Breast epithelium (tissue), 4 donors: ENCODE measurements around the gene COX15. TPM values are rescaled to one million over a fixed set of nuclear protein-coding genes. Genes with fewer than 3 reads are reported as not detected.
"Not testable (repeated sequence)": the region's sequence is repeated elsewhere in the genome, so short reads cannot be mapped to it uniquely, and the experiment has no call there.

Experiments used
- DNase-seq, 2 donors: peaks; one replicate each; pipeline ENCODE4 v3.0.0-alpha.2; 2019; ENCODE audit warnings: low spot score in 2 of 2
- H3K27ac ChIP-seq, 2 donors: fragments of 200-600 bp; sonication (generic) in 1 of 2; one replicate each; pipeline ENCODE4 v1.5.1; 2016 to 2019; ENCODE audit warnings: mild to moderate bottlenecking in 1 of 2
- H3K27me3 ChIP-seq, 2 donors: fragments of 200-600 bp; sonication (generic) in 1 of 2; one replicate each; pipeline versions ENCODE4 v1.5.1 to v1.6.0; 2017 to 2019; ENCODE audit warnings: control low read depth in 1 of 2, mild to moderate bottlenecking in 1 of 2
- H3K36me3 ChIP-seq: fragments of 200-600 bp; one replicate; pipeline ENCODE4 v1.5.1; 2019
- H3K4me1 ChIP-seq, 2 donors: fragments of 200-600 bp; sonication (generic); one replicate each; pipeline ENCODE4 v1.5.1; 2016 to 2019; ENCODE audit warnings: control low read depth in 1 of 2
- H3K4me3 ChIP-seq, 3 donors: fragments of 200-600 bp; sonication (generic); 1 replicate in 2 of 3; 2 replicates in 1 of 3; pipeline ENCODE4 v1.5.1; 2016 to 2019; ENCODE audit warnings: mild to moderate bottlenecking in 3 of 3, moderate library complexity in 2 of 3
- H3K9me3 ChIP-seq, 2 donors: fragments of 200-600 bp; sonication (generic) in 1 of 2; one replicate each; pipeline ENCODE4 v1.5.1; 2016 to 2019; ENCODE audit warnings: control low read depth in 1 of 2
- POLR2A ChIP-seq: fragments of 450-650 bp; IDR thresholded peaks from one replicate; pipeline ENCODE4 v1.6.1; 2016; ENCODE audit warnings: antibody characterized with exemption, mild to moderate bottlenecking, moderate library complexity
- POLR2AphosphoS5 ChIP-seq, 3 donors: sonication (generic); formaldehyde crosslinking; IDR thresholded peaks; one replicate each; pipeline ENCODE4 v1.6.1; 2017; ENCODE audit warnings: antibody characterized with exemption in 3 of 3
- intact Hi-C: fragments of 100-400 bp; cut with DNase I; formaldehyde crosslinking; loops from one replicate; pipeline ENCODE4 v1.15.1; 2023; ENCODE audit warnings: low total_unique reads
- total RNA-seq, 3 donors: library from RNA; depleted of rRNA; stranded (reverse); fragments of >200 nt; gene quantifications; one replicate each; pipeline ENCODE4 v1.1.0, GENCODE V29; 2016
- TF ChIP-seq, protein P1 (sequence below), 3 donors: fragments of 450-650 bp; IDR thresholded peaks; one replicate each; pipeline ENCODE4 v1.5.1; 2016 to 2017; ENCODE audit warnings: antibody characterized with exemption in 3 of 3, mild to moderate bottlenecking in 3 of 3, moderate library complexity in 3 of 3

The COX15 gene
- total RNA-seq, 3 donors from 2014 or later = 28.2 to 38.3 (median 32.2) TPM

DNA sequence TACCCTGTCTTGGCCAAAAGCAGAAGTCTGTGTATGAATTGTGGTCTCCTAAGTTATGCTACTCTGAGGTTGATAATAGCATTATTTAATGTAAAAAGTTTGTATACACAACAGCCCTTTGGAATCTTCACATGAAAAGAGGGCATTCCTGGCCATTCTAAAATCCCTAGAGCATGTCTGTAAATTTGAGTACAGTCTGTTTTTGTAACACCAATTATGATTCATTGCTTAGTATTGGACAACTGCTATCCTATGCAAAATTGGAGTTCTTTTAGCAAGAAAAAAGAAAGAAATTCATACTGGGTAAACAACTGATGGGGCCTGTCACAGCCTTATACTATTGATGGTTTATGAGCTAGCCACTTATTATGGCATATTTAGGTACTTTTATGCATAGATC lies 10.3 kb upstream of the COX15 start:
- no peak for DNase-seq
- Histone ChIP-seq H3K27ac (no peak overlapping the region), H3K9me3 (peaks cover 0 to 18% of the 10 kb centered on the region in 2 donors), H3K36me3 (peaks cover 36% of the 10 kb centered on the region), H3K27me3 (no peaks in the 10 kb centered on the region), H3K4me3 (no peak overlapping the region), H3K4me1 (no peaks in the 10 kb centered on the region)
- intact Hi-C loops = no loop called here
- TF ChIP-seq POLR2AphosphoS5 (IDR thresholded peaks at IDR 0.05) (no peak), POLR2A (no peak)
- TF ChIP-seq, protein P1, sequence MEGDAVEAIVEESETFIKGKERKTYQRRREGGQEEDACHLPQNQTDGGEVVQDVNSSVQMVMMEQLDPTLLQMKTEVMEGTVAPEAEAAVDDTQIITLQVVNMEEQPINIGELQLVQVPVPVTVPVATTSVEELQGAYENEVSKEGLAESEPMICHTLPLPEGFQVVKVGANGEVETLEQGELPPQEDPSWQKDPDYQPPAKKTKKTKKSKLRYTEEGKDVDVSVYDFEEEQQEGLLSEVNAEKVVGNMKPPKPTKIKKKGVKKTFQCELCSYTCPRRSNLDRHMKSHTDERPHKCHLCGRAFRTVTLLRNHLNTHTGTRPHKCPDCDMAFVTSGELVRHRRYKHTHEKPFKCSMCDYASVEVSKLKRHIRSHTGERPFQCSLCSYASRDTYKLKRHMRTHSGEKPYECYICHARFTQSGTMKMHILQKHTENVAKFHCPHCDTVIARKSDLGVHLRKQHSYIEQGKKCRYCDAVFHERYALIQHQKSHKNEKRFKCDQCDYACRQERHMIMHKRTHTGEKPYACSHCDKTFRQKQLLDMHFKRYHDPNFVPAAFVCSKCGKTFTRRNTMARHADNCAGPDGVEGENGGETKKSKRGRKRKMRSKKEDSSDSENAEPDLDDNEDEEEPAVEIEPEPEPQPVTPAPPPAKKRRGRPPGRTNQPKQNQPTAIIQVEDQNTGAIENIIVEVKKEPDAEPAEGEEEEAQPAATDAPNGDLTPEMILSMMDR (IDR thresholded peaks at IDR 0.05) = no peak

DNA sequence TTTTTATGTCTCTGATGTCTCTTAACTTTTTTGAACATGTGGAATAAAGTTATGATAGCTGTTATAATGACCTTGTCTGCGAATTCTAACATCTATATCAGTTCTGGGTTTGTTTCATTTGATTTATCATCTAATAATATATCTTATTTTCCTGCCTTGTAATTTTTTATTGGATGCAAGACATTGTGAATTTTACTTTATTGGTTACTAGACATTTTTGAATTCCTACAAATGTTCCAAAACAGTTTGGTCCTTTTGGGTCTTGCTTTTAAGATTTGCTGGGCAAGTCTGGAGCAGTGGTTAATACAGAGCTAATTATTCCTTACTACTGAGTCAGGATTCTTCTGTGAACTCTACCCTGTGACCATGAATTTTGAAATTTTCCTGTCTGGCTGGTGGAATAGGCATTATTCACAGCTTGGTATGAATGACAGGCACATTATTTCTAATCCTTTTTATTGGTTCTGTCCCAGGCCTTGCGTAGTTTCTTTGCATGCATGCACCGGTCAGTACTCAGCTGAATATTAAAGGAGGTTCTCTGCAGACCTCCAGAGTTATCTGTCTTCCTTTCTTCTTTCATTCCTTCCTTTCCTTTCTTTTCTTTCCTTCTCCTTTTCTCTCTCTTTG lies 9.1 kb upstream of the COX15 start:
- no peak for DNase-seq
- Histone ChIP-seq H3K27ac (no peak overlapping the region), H3K36me3 (peaks cover 36% of the 10 kb centered on the region), H3K27me3 (no peaks in the 10 kb centered on the region), H3K9me3 (peaks cover 0 to 18% of the 10 kb centered on the region in 2 donors), H3K4me1 (no peaks in the 10 kb centered on the region), H3K4me3 (no peak overlapping the region)
- TF ChIP-seq POLR2A (no peak), POLR2AphosphoS5 (IDR thresholded peaks at IDR 0.05) (no peak)
- TF ChIP-seq, protein P1 (IDR thresholded peaks at IDR 0.05) = no peak
- intact Hi-C loops = no loop called here

DNA sequence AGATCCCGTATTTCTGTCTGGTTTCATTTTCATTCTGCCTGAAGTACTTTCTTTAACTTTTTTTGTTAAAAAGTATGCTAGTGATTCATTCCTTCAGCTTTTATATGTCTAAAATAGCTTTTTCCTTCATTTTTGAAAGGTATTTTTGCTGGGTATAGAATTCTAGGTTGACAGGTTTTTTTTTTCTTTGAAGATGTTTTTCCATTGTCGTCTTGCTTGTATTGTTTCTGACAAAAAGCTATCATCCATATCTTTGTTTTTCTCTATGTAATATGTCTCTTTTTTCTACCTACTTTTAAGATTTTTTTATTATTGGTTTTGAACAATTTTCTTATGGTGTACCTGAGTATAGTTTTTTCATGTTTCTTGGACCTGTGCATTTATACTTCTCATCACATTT lies 8.3 kb upstream of the COX15 start:
- Histone ChIP-seq H3K4me1 (no peaks in the 10 kb centered on the region), H3K4me3 (no peak overlapping the region), H3K9me3 (peaks cover 0 to 18% of the 10 kb centered on the region in 2 donors), H3K27me3 (no peaks in the 10 kb centered on the region), H3K36me3 (peaks cover 36% of the 10 kb centered on the region), H3K27ac (no peak overlapping the region)
- TF ChIP-seq POLR2A (no peak), POLR2AphosphoS5 (IDR thresholded peaks at IDR 0.05) (no peak)
- TF ChIP-seq, protein P1 (IDR thresholded peaks at IDR 0.05) = no peak
- DNase-seq = no peak
- intact Hi-C loops = no loop called here

DNA sequence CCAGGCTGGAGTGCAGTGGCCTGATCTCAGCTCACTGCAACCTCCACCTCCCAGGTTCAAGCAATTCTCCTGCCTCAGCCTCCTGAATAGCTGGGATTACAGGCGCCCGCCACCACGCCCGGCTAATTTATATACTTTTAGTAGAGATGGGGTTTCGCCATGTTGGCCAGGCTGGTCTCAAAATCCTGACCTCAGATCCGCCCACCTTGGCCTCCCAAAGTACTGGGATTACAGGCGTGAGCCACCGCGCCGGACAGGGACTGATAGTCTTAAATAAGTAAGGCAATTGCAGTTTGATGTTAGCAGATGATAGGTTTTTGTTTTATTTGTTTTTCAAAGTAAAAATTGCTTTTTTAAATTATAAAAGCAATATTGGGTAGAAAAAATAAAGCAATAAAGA lies 2.2 kb upstream of the COX15 start:
- intact Hi-C loops, H3K4me1 ChIP-seq, H3K27me3 ChIP-seq, DNase-seq, H3K27ac ChIP-seq, H3K9me3 ChIP-seq, H3K36me3 ChIP-seq: not testable (repeated sequence)
- H3K4me3 ChIP-seq = peak overlapping the region in 1 of 3 donors; percentile 65

DNA sequence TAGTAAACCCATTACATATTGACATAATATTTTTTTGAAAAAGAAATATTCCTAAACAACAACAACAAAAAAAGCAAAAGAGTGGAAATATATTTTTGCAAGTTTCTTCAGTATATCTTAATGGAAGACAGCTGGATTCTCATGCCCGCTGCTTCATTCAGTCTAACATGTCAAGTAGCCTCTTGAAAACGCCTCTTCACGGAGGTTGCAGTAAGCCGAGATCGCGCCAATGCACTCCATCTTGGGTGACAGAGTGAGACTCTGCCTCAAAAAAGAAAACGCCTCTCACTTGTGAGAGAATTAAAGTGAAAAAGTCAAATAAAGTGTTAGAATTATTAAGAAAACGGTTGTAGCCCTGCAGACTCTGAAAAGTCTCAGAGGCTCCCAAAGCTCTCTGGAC lies 1.4 kb upstream of the COX15 start:
- H3K27me3 ChIP-seq = no peaks in the 10 kb centered on the region
- TF ChIP-seq, protein P1 (IDR thresholded peaks at IDR 0.05) = no peak
- TF ChIP-seq POLR2A (no peak), POLR2AphosphoS5 (IDR thresholded peaks at IDR 0.05) (no peak)
- H3K4me3 ChIP-seq = peak overlapping the region; percentile 65 to 96 (median 87)
- no peak for DNase-seq
- no peaks in the 10 kb centered on the region for H3K9me3 ChIP-seq
- H3K36me3 ChIP-seq = no peaks in the 10 kb centered on the region
- no peak overlapping the region for H3K27ac ChIP-seq
- H3K4me1 ChIP-seq = peaks cover 0 to 5% of the 10 kb centered on the region in 2 donors
- intact Hi-C loops = no loop called here
